ENCODE results near the gene CDPF1.
"Not testable (repeated sequence)": the region's sequence is repeated elsewhere in the genome, so short reads cannot be mapped to it uniquely, and the experiment has no call there.

CDPF1 gene

DNA sequence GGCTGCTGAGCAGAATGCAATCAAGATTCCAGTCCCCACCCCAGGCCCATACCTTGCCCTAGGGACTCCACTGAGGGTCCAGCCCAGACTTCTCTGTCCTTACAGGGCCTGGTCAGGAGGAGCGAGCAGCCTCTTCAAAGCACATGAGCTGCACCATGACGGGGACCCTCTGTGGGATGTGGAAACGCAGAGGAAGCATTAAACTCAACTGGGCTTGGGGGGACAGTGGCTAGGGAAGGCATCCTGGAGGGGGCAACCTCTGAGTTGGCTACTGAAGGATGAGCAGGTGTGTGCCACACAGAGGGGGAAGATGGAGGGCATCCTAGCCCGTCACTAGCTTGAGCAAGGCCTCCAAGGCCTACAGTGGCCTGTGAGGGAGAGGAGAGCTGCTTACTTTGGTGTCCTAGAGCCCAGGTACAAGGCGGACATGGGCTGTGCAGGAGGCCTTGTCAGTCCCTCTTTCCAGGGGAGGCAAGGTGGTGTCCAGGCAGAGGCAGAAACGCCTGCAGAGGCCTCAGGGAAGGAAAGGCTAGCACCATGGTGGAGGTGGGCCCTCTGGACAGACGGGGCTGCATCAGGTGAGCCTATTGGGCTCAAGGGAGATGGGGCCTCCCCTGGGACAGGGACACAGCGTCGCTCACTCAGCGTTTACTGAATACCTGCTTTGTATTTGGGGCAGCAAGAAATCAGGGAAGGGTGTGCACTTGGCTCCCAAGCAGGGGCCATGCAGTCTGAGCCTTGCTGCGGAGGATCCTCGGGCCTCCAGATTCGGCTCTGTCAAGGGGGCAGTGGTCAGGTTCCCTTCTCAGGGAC lies 32.0 kb upstream of the CDPF1 start:
- no peak for DNase-seq (ENCODE audit: low read depth in 3 of 3)

DNA sequence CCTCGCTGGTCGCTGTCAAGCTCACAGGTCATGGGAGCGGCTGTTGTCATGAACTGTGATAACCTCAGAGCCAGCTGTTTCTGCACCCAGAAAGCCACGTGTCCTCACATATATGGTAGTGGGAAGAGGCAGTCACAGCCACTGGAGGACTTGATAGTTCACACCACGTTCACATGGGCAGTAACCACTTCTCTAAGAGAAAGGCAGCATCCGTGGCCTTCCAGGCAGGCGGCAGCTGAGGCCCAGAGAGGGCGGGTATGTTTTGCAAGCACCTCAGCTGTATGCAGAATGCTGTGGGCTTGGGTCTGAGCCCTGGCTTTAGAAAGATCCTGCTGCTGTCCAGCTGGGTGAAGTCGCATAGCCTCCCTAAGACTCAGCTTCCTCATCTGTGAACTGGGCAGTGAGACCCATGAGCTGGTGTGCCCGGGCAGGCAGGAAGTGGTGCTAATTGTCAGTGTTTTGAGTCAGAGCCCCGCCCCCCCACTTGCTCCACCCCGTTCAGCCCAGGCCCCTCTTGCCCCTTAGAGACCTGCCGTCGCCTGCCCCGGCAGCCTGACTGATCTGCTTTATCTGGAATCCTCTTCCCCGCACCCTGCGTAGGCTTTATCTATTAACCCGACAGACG lies 31.0 kb upstream of the CDPF1 start:
- no peak for DNase-seq (ENCODE audit: low read depth in 3 of 3)

DNA sequence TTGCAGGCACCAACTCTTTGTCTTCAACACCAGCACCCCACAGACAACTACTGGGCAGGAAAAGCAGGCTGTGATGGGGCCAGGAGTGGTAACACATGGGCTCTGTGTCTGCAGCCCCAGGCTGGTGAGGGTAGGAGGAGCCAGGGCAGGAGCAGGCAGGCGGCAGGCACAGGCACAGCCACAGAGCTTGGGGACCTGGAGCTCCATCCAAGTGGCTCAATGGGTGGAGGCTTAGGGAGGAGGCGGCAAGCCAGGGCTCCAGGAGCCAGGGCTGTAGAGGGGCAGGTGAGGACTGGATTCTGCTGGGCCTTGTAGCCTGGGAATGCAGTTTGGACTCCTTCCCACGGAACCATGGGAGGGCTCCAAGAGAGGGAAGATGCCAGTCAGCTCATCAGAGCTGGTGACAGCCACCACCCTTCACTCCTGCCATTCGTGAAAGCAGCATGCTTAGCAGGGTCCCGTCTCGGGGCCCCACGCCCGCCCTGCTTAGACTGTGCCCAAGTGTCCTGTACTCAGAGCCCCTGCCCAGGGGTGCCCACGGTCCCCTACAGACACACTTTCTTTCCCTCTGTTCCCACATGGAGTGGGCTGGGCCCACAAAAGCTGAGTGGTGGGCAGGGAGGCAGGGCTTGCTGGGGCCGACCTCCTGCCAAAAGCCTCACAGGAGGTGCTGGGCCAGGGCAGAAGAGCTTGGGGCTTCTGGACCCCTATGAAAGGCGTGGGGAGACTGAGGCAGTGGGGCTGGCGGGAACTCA lies 30.1 kb upstream of the CDPF1 start:
- no peak for DNase-seq (ENCODE audit: low read depth in 3 of 3)

DNA sequence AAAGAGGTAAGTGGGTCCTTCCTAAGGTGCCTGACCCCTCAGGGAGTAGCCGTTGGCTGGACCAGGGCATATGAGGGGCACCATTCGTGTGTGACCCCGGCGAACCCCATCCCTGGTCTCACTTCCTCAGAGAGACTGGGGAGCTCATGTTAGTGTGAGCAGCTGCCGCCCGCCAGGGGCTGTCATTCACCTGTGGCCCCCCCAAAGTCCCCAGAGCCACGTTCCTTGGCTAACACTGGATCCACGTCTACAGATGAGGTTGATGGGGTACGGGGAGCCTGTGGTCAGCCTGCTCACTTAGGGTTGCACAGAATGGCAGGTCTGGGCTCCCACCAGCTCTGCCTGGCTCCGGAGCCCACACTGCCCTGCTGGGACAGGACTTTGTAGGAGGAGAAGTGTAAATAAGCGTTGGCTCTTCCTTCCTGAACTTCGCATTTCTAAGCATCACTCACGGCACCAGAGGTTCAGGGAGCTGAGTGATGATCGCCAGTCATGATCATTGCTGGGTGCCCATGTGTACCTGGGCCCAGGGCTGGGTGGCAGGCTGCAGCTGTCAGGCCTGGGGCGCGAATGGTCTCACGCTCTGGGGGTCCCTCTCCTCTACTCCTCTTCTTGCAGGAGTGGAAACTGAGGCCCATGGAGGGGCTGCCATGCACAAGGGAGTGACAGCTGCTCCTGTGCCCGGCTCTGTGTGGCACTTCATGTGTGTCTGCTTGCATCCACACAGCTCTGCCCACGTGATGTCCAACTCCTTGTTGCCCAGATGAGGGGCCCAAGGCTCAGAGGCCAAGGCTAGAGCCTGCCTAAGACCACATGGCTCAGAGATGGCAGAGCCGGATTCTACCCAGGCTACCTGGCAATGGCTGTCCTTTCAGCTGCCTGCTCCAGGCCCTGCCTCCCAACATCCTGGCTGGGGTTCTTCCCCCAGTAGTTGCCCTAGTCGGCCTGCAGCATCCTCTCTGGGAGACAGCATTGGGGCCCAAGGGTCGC lies 28.9 kb upstream of the CDPF1 start:
- no peak for DNase-seq (ENCODE audit: low read depth in 3 of 3)

DNA sequence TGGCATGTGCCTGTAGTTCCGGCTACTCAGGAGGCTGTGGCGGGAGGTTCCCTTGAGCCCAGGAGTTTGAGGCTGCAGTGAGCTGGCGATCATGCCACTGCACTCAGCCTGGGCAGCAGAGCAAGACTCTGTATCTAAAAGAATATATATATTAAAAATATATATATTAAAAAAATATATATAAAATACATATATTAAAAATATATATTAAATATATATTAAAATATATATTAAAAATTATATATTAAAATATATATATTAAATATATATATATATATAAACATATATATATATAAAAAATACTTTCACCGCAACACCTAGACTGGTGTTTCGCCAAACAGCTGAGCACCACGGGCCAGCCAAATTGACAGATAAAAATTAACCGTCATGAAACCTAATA lies 26.5 kb upstream of the CDPF1 start:
- no peak for DNase-seq (ENCODE audit: low read depth in 3 of 3)

DNA sequence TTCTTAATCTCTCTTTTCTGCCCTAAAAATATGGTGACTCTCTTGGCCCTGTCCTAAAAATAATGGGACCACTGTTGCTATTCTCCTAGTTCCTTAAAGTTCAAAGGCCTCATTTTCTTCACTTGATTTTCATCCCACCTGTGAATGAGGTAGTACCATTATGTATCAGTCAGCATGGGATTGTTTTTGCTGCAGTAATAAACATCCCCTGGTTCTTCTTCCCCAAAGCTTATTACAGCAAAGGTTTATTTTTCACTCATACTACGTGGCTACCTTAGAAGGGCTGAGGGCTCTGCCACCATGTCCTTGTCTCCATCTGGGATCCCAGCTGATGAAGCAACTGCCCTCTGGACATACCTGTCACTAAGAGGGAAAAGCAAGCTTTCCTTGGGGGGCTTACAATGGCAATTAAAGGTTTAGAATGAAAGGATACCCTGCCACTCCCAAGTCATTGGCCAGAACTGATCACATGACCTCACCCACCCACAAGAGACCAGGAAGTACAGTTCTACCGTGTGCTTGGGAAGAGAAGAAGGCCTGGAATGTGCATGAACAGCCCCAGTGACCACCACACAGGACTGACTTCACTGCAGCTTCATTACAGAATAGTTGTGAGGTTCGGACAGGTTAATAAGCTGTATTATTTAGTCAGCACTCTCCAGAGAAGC lies 25.5 kb upstream of the CDPF1 start:
- no peak for DNase-seq (ENCODE audit: low read depth in 3 of 3)

DNA sequence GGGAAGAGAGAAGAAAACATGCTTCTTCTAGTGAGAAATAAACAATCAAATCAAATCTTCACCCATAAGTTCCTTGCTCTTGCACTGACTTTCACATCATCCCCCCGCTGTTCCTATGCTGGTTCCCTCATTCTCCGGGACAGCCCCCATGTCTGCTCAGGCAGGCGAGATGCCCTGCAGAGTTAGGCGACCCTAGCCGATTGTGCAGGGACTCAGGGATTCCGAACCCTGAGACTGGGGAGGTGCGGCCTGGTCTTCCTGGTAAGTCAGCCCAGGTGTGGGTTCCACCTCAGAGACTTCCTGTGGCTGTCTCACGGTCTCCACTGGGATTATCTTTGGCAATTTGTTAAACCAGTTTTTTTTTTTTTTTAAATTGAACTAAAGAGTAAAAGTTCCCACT lies 24.3 kb upstream of the CDPF1 start:
- DNase-seq (ENCODE audit: low read depth in 3 of 3) = no peak

DNA sequence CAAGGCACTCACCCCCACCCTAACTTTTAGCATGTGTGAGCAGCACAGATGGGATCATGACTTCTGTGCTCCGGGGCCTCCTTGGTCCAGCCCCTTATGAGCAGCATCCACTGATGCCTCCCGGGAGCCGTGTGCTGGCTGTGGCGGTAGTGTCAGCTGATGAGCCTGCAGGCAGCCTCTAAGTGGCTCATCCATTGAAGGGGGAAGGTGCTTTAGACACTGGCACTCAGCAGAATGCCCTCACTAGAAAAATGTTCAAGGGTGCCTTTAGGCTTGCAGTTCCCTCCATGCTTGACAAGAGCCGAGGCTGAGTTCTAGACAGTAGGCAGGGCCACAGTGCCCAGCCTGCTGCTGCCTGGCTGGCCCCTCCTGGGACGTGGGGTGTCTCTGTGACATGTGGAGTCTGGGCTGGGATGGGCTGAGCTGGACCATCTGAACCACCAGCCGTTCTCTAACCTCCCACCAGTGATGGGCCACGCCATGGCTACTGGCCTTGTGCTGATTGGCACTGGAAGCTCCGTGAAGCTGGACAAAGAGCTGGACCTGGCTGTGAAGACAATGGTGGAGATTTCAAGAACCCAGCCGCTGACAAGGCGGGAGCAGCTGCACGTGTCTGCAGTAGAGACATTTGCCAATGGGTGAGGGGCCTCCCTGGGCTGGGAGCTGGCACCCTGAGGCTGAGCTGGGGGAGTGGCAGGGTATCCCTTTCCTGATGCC lies 23.5 kb upstream of the CDPF1 start:
- no peak for DNase-seq (ENCODE audit: low read depth in 3 of 3)

DNA sequence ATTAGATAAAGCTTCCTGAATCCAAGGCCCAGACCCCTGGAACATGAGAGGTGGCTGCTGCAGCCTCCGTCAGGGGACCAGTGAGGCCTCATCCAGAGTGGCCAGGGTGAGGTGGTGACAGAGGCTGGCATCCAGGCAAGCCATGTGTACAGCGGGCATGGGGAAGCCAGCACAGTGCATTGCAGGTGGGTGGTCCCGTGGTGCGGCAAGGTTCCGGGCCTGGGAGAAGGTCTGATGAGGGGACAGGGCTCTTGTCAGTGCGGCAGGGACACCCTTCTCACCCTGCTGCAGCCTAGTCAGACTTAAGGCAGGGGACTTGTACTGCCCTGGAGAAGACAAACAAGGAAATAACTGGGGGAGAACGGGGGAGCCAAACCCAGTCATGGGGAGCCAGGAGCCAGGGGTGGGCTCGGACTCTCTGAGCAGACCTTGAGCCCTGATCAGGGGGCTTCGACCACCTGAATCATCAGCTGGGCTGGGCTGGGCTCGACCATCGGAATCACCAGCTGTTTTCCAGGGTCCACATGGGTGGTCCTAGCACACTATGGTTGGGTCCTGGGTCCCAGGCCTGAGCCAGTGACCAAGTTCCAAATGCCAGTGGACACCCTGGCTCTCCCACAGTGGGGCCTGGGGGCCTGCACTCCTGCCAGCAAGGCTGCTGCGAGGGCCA lies 22.8 kb upstream of the CDPF1 start:
- DNase-seq (ENCODE audit: low read depth in 3 of 3) = no peak

DNA sequence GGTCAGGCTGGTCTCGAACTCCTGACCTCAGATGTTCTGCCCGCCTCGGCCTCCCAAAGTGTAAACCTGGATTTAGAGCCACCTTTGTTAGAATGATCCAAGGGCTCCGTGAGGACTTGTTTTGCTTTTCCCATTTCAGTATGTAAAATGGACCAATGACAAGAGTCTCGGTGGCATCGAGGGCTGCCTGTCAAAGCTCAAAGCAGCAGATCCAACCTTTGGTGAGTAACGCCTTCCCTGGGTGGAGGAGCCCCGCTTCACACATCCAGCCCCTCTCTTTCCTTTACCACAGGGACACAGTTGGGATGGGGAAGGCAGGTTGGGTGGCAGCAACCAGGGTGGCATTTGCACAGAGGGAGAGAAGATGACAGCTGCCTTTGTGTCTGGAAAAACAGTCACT lies 22.1 kb upstream of the CDPF1 start:
- no peak for DNase-seq (ENCODE audit: low read depth in 3 of 3)

DNA sequence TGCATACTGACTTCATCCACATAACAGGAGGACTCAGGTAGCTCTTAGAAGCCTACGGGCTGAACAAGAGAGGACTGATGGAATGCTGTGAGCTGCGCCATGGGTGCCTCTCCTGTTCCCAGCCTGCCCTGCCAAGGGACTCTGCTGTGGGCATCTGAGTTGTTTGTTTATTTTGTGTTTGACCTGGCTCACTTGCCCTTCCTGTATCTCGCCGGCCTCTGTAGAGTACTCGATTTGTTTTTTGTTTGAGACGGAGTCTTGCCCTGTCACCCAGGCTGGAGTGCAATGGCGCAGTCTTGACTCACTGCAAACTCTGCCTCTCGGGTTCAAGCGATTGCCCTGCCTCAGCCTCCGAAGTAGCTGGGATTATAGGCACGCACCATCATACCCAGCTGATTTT lies 19.5 kb upstream of the CDPF1 start:
- no peak for DNase-seq (ENCODE audit: low read depth in 3 of 3)

DNA sequence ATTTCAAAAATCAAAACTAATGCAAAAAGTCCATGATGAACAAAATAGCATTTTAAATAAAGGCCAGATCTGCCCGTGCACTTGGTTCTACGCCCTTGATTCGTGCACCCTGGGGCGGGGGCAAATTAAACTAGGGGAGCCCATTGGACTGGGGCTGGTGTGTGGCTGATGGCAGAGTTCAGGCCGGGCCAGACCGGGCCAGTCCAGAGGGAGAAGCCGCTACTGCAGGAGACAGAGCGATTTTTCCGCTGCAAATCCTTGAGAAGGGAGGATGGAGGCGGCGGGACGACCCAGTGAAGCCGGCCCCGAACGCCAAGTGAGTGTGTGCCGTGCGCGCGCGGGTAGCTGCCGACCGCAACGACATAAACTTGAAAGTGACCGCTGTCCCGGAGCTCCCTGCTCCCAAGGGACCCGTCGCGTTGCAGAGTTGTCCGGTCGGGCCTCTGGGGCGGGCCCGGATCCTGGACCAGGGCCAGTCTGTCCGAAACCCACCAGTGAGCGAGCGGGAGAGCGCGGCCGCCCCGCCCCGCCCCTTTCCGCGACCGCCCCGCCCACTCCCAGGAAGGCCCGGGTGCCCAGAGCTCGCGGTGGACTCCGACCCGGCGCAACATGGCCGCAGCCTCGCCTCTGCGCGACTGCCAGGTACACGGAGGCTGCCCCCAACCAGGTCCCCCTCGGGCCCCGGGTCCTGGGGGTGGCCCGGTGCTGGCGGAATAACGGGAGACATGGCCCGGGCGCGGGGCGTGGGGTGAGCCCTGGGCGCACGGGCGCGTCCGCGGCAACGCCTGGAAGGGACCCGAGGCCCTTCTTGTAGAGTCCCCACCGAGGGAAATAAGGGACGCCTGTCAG lies 17.6 kb upstream of the CDPF1 start, which contains the start of gene TTC38:
TTC38 (plus strand) TSS at position 578 of the 849 bp plus-strand sequence; CDS start at position 610, 32 bp downstream.
- no peak for DNase-seq (ENCODE audit: low read depth in 3 of 3)

DNA sequence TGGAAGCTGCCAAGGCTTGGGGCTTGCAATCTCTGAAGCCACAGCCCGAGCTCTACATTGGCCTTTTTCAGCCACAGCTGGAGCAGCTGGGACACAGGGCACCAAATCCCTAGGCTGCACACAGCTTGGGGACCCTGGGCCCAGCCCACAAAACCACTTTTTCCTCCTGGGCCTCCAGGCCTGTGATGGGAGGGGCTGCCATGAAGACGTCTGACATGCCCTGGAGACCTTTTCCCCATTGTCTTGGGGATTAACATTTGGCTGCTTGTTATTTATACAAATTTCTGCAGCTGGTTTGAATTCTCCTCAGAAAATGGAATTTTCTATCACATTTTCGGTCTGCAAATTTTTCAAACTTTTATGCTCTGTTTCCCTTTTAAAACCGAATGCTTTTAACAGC lies 15.5 kb upstream of the CDPF1 start:
- not testable (repeated sequence) for DNase-seq (ENCODE audit: low read depth in 3 of 3)

DNA sequence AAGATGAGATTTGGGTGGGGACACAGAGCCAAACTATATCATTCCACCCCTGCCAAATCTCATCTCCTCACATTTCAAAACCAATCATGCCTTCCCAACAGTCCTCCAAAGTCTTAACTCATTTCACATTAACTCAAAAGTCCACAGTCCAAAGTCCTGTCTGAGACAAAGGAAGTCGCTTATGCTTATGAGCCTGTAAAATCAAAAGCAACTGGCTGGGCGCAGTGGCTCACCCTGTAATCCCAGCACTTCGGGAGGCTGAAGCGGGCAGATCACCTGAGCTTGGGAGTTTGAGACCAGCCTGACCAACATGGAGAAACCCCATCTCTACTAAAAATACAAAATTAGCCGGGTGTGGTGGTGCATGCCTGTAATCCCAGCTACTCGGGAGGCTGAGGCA lies 14.4 kb upstream of the CDPF1 start:
- not testable (repeated sequence) for DNase-seq (ENCODE audit: low read depth in 3 of 3)

DNA sequence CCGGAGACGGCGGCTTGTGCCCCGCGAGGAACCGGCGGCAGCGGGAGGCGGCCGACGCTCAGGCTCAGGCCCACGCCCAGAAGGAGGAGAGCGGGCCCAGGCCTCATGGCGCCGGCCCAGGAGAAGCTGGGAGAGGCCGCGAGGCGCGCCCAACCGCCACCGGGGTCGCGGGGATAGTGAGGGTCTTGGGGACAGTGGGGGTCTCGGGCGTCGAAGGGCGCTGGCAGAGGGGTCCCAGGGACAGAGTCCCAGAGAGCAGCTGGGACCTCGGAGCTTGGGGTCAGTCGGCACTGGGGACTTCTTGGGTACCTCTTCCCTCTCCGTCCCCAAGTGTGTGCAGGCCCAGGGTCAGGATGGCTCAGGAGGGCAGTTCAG lies 13.1 kb upstream of the CDPF1 start, which contains the start of gene PKDREJ:
PKDREJ (minus strand) TSS at position 128 of the 375 bp plus-strand sequence; CDS start at position 107, 21 bp downstream.
- DNase-seq (ENCODE audit: low read depth in 3 of 3) = no peak

DNA sequence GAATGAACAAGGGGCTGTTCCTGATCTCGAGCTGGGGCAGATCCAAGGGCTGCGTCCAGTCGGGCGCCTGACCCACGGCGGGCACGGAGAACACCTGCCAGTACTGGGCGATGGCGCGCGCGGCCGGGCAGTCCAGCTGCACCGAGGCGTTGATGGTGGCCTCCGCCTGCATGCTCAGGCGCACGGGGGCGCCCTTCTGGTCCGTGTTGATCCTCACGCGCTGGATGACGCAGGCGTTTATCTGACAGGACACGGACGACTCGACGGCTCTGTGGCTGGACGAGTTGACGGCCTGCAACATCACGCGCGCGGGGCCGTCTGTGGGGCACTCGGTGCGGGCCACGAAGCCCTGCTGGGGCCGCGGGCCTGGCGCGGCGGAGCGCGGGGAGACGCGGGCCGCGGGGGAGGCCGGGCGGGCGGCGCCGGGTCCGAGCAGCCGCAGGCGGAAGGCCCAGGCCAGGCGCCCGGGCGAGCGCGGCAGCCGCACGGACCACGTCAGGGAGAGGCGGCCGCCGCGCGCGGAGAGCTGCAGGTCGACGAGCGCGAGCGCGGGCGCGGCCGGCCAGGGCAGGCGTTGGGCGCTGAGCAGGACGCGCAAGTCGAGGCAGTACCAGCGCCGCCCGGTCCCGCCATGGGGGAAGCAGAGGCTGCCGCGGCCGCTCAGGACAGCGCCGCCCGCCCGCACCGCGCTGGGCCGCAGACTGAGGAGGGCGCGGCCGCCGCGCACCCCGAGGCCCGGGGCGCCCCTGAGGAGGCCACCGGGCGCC lies 12.5 kb upstream of the CDPF1 start:
- no peak for DNase-seq (ENCODE audit: low read depth in 3 of 3)

DNA sequence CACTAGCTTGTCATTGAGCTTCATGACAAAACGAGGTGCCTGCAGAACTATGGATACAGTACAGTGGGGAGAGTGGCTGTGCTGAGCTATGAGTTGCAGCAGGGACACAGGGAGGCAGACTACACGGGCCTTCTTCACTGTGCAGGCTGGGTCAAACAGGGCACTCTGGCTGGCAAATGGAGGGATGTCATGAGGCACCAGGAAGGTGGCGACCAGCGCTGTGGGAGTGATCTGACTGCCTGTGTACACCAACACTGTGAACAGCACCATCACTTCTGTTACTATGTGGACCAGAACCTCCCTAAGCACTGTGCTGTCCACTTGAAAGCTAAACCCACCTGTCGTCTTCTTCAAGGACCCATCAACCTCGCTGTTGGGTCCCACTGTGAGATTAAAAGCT lies 9.9 kb upstream of the CDPF1 start:
- DNase-seq (ENCODE audit: low read depth in 3 of 3) = no peak

DNA sequence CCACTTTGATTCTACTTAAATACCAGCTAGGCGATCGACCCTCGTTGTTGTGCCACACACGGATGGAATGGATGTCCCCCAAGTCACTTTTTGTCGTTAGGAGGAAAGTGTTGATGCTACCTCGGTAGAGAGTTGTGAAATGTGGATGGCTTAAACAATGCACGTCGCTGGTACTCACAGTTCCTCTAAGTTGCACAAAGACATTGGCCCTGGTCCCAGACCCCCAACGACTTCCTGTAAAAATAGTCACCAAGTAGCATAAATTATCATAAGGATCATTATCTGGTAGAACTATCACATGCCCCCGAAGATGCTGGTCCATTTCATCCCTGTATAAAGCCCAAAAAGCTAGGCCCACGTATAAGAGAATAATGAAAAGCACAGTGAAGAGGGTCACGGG lies 9.3 kb upstream of the CDPF1 start:
- DNase-seq (ENCODE audit: low read depth in 3 of 3) = no peak

Data from stimulated activated CD4-positive, alpha-beta T cell treated with anti-CD3 and anti-CD28 coated beads, TNF-alpha, amount 100 ng/mL, for 48 hours (primary cell).